Measurements from ENCODE around the gene CRABP2. TPM values are rescaled to one million over a fixed set of nuclear protein-coding genes. Genes with fewer than 3 reads are reported as not detected.
A peak's percentile ranks its signal among the peaks of the same experiment; 100 is the strongest.

Gene CRABP2
- polyA plus RNA-seq, 2 of the 4 experiments (the other 2 are of a cell fraction) = 1.7 to 15.6 TPM

DNA sequence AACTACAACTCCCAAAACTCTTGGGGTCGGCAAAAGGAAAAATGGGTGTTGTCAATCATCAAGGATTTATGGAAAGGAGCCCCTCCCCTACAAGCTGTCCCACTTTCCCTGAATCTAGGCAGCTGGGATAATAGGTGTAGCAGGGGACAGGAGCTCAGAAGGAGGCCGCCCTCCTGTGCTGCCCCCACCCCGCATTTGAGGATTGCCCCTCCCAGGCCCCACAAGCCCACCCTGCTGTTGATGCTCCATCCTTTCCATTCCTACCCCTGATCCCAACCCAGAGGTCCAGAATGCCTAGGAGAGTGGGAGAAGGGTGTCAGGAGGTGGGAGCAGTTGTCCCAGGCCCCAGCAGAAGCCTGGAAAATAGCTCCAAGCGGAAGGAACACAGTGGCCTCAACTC is 37.4 kb upstream of the CRABP2 start:
- Histone ChIP-seq H3K9me3 (no peaks in the 10 kb centered on the region), H3K4me1 (peaks cover 40% of the 10 kb centered on the region), H3K27ac (peak overlapping the region in 1 of 2 experiments; percentile 12; a peak in 2 of 6 replicates), H3K4me2 (no peak overlapping the region), H3K4me3 (no peak overlapping the region)
- POLR2A ChIA-PET = interaction anchor here (1.7 to 3.5 kb wide), 2 partner anchors 9 to 15 kb away, joined by 7 to 50 read pairs; partner anchors contain the start of genes HDGF, ISG20L2 and METTL25B
- TF ChIP-seq EP300 (IDR thresholded peaks at IDR 0.05) = no peak
- TF ChIP-seq E2F6 (IDR thresholded peaks at IDR 0.05; ENCODE audit: borderline replicate concordance, low read depth) = no peak
- TF ChIP-seq PHF8 (IDR thresholded peaks at IDR 0.05; ENCODE audit: borderline replicate concordance, low read depth) = no peak
- TF ChIP-seq CHD4 (IDR thresholded peaks at IDR 0.05; ENCODE audit: borderline replicate concordance) = no peak
- no peak for TF ChIP-seq EHF (CRISPR knock-in tag; IDR thresholded peaks at IDR 0.05)
- TF ChIP-seq ZNF302 (CRISPR knock-in tag; IDR thresholded peaks at IDR 0.05) = no peak
- TF ChIP-seq FOXS1 (CRISPR knock-in tag; IDR thresholded peaks at IDR 0.05) = no peak
- TF ChIP-seq RNF2 (IDR thresholded peaks at IDR 0.05; ENCODE audit: borderline replicate concordance, low read depth) = no peak
- TF ChIP-seq, protein P1, sequence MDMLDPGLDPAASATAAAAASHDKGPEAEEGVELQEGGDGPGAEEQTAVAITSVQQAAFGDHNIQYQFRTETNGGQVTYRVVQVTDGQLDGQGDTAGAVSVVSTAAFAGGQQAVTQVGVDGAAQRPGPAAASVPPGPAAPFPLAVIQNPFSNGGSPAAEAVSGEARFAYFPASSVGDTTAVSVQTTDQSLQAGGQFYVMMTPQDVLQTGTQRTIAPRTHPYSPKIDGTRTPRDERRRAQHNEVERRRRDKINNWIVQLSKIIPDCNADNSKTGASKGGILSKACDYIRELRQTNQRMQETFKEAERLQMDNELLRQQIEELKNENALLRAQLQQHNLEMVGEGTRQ (IDR thresholded peaks at IDR 0.05) = no peak
- TF ChIP-seq BHLHE40 (IDR thresholded peaks at IDR 0.05; ENCODE audit: low read depth, low read length) = no peak
- TF ChIP-seq CBX8 (IDR thresholded peaks at IDR 0.05) = no peak
- no peak for TF ChIP-seq POLR2A (IDR thresholded peaks at IDR 0.05; ENCODE audit: low read length)
- TF ChIP-seq MYC (IDR thresholded peaks at IDR 0.05; ENCODE audit: borderline replicate concordance, low read length) = no peak
- TF ChIP-seq, protein P2, sequence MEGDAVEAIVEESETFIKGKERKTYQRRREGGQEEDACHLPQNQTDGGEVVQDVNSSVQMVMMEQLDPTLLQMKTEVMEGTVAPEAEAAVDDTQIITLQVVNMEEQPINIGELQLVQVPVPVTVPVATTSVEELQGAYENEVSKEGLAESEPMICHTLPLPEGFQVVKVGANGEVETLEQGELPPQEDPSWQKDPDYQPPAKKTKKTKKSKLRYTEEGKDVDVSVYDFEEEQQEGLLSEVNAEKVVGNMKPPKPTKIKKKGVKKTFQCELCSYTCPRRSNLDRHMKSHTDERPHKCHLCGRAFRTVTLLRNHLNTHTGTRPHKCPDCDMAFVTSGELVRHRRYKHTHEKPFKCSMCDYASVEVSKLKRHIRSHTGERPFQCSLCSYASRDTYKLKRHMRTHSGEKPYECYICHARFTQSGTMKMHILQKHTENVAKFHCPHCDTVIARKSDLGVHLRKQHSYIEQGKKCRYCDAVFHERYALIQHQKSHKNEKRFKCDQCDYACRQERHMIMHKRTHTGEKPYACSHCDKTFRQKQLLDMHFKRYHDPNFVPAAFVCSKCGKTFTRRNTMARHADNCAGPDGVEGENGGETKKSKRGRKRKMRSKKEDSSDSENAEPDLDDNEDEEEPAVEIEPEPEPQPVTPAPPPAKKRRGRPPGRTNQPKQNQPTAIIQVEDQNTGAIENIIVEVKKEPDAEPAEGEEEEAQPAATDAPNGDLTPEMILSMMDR (IDR thresholded peaks at IDR 0.05) = no peak
- TF ChIP-seq SREBF2 (IDR thresholded peaks at IDR 0.05) = no peak
- TF ChIP-seq ZC3H11A (IDR thresholded peaks at IDR 0.05) = no peak
- no peak for TF ChIP-seq JUNB (IDR thresholded peaks at IDR 0.05)
- TF ChIP-seq BCL3 (IDR thresholded peaks at IDR 0.05) = no peak
- no peak for TF ChIP-seq HEYL (CRISPR knock-in tag; IDR thresholded peaks at IDR 0.05)
- no peak for TF ChIP-seq FOSL2 (IDR thresholded peaks at IDR 0.05)
- no peak for TF ChIP-seq FOSL2 (CRISPR knock-in tag; IDR thresholded peaks at IDR 0.05)
- ATAC-seq (no peak), DNase-seq (ENCODE audit: low read depth in 1 of 2, low spot score in 1 of 2) (no peak), FAIRE-seq (no peak)
- CTCF ChIA-PET = interaction anchor here (0.6 to 10.5 kb wide), 5 partner anchors 9 to 1486 kb away, joined by 3 to 130 read pairs (median 3); partner anchors contain the start of genes HDGF, ISG20L2 and METTL25B
- 94% methylated on average over 4 of the region's 4 CpGs for WGBS (ENCODE audit: missing lambda C conversion rate)

- peak overlapping the region; percentile 76 for H3K4me2 ChIP-seq
- TF ChIP-seq MYC (IDR thresholded peaks at IDR 0.05; ENCODE audit: borderline replicate concordance, low read length) = no peak
- no peak for TF ChIP-seq HDAC2 (IDR thresholded peaks at IDR 0.05)
- TF ChIP-seq FOSL2 (IDR thresholded peaks at IDR 0.05) = no peak
- TF ChIP-seq FOSL2 (CRISPR knock-in tag; IDR thresholded peaks at IDR 0.05) = no peak
- TF ChIP-seq, protein P2 (IDR thresholded peaks at IDR 0.05) = no peak
- TF ChIP-seq MAFK (IDR thresholded peaks at IDR 0.05; ENCODE audit: partially characterized antibody) = peak; percentile 60
- FAIRE-seq (no peak), ATAC-seq (no peak), DNase-seq (ENCODE audit: low read depth in 1 of 2, low spot score in 1 of 2) (no peak)
- peaks cover 35% of the 10 kb centered on the region for H3K4me1 ChIP-seq
- ChIA-PET CTCF (interaction anchor here (0.7 to 10.5 kb wide), 3 partner anchors 16 to 52 kb away, joined by 3 to 130 read pairs (median 3); partner anchors contain the start of genes ISG20L2 and METTL25B), POLR2A (interaction anchor here (3.5 kb wide), 1 partner anchor 10 kb away, joined by 50 read pairs; the partner anchor contains the start of gene HDGF)
- H3K9me3 ChIP-seq = no peaks in the 10 kb centered on the region
- H3K4me3 ChIP-seq = no peak overlapping the region
- 81% methylated on average over 3 of the region's 3 CpGs for WGBS (ENCODE audit: missing lambda C conversion rate)
- H3K27ac ChIP-seq = peak overlapping the region in 1 of 2 experiments; percentile 86; a peak in 4 of 6 replicates
Observed at GRCh38 chr1:156742017-156742416, 36.6 kb upstream of the CRABP2 start.
